ENCODE measurements around the gene MARS1. TPM values are rescaled to one million over a fixed set of nuclear protein-coding genes. Genes with fewer than 3 reads are reported as not detected.

MARS1 gene
- total RNA-seq, 1 experiment from 2014 or later: 291 TPM

GRCh38 chr12:57461276-57461916, 26.5 kb upstream of the MARS1 start:
- POLR2A ChIA-PET: interaction anchor here (0.6 kb wide), 2 partner anchors 136 to 763 kb away, joined by 4 to 7 read pairs; no protein-coding TSS in a partner anchor

DNA sequence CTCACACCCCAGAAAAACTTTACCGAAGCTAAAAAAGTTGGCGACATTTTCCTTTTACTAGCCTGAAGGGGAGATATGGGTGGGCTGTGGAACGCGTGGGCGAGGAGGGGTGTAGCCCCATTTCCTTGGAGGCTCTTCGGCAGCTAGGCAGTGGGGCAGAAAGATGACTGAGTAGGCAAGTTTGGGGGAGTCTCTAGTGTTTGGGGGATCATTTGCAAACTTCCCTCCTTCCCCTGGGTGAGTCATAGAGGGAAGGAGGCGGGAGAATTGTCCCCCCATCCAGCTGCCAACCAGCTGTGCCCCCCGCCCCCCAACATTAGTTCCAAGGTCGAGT, 26.0 kb upstream of the MARS1 start:
- intact Hi-C loops (cut with micrococcal nuclease; ENCODE audit: unreplicated experiment): no loop called here
- Histone ChIP-seq H3K27ac (ENCODE audit: low read length) (peak overlapping the region; percentile 85), H3K4me3 (ENCODE audit: low read depth in 2 of 2, low read length in 2 of 2) (peak overlapping the region; percentile 63 to 72), H3K4me1 (ENCODE audit: control insufficient read depth, insufficient read depth, low read length) (peaks cover 15% of the 10 kb centered on the region), H3K9me3 (ENCODE audit: control insufficient read depth, insufficient read depth, low read depth, low read length) (no peaks in the 10 kb centered on the region), H3K36me3 (ENCODE audit: control insufficient read depth, insufficient read depth, low read length) (no peaks in the 10 kb centered on the region), H3K27me3 (ENCODE audit: control insufficient read depth, insufficient read depth, low read length) (no peaks in the 10 kb centered on the region)
- DNase-seq (ENCODE audit: low read depth, low spot score): no peak
- ATAC-seq: peak; percentile 2
- in situ Hi-C loops (cut with HindIII; ENCODE audit: low pct_unique_long_range_greater_than_20kb, low sequenced_read_pairs): no loop called here
- no TSS peak for BruUV-seq (replicated peaks)
- ChIA-PET POLR2A (interaction anchor here (0.6 kb wide), 1 partner anchor 764 kb away, joined by 7 read pairs; no protein-coding TSS in a partner anchor), CTCF (interaction anchor here (0.7 kb wide), 1 partner anchor 9 kb away, joined by 3 read pairs; no protein-coding TSS in a partner anchor)
- TF ChIP-seq REST (IDR thresholded peaks at IDR 0.05; ENCODE audit: insufficient read depth in 1 of 2, low read depth in 2 of 2, low read length in 1 of 2) (no peak), SIN3A (IDR thresholded peaks at IDR 0.05; ENCODE audit: borderline replicate concordance, insufficient read depth, low read depth, low read length) (no peak), TCF7L2 (IDR thresholded peaks at IDR 0.05; ENCODE audit: low read depth, low read length) (no peak), POLR2AphosphoS5 (IDR thresholded peaks at IDR 0.05; ENCODE audit: low read depth, low read length) (no peak)
- TF ChIP-seq, protein P1, sequence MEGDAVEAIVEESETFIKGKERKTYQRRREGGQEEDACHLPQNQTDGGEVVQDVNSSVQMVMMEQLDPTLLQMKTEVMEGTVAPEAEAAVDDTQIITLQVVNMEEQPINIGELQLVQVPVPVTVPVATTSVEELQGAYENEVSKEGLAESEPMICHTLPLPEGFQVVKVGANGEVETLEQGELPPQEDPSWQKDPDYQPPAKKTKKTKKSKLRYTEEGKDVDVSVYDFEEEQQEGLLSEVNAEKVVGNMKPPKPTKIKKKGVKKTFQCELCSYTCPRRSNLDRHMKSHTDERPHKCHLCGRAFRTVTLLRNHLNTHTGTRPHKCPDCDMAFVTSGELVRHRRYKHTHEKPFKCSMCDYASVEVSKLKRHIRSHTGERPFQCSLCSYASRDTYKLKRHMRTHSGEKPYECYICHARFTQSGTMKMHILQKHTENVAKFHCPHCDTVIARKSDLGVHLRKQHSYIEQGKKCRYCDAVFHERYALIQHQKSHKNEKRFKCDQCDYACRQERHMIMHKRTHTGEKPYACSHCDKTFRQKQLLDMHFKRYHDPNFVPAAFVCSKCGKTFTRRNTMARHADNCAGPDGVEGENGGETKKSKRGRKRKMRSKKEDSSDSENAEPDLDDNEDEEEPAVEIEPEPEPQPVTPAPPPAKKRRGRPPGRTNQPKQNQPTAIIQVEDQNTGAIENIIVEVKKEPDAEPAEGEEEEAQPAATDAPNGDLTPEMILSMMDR (IDR thresholded peaks at IDR 0.05): no peak

More at GRCh38 chr12:57461276-57461916, 26.5 kb upstream of the MARS1 start:
- intact Hi-C loops (cut with micrococcal nuclease; ENCODE audit: unreplicated experiment): no loop called here
- Histone ChIP-seq H3K27ac (ENCODE audit: low read length) (peak overlapping the region; percentile 85), H3K9me3 (ENCODE audit: control insufficient read depth, insufficient read depth, low read depth, low read length) (no peaks in the 10 kb centered on the region), H3K27me3 (ENCODE audit: control insufficient read depth, insufficient read depth, low read length) (no peaks in the 10 kb centered on the region), H3K4me1 (ENCODE audit: control insufficient read depth, insufficient read depth, low read length) (peaks cover 15% of the 10 kb centered on the region), H3K36me3 (ENCODE audit: control insufficient read depth, insufficient read depth, low read length) (no peaks in the 10 kb centered on the region), H3K4me3 (ENCODE audit: low read depth in 2 of 2, low read length in 2 of 2) (peak overlapping the region; percentile 63 to 72)
- CTCF ChIA-PET: no interaction called here
- in situ Hi-C loops (cut with HindIII; ENCODE audit: low pct_unique_long_range_greater_than_20kb, low sequenced_read_pairs): no loop called here
- TF ChIP-seq POLR2AphosphoS5 (IDR thresholded peaks at IDR 0.05; ENCODE audit: low read depth, low read length) (no peak), SIN3A (IDR thresholded peaks at IDR 0.05; ENCODE audit: borderline replicate concordance, insufficient read depth, low read depth, low read length) (no peak), TCF7L2 (IDR thresholded peaks at IDR 0.05; ENCODE audit: low read depth, low read length) (no peak), REST (IDR thresholded peaks at IDR 0.05; ENCODE audit: insufficient read depth in 1 of 2, low read depth in 2 of 2, low read length in 1 of 2) (no peak)
- TF ChIP-seq, protein P1 (IDR thresholded peaks at IDR 0.05): no peak
- no TSS peak for BruUV-seq (replicated peaks)
- ATAC-seq (peak; percentile 62), DNase-seq (ENCODE audit: low read depth, low spot score) (no peak)
